ENCODE data around the gene ARNT2.

Gene ARNT2

GRCh38 chr15:80615783-80616391 is 211.7 kb downstream of the ARNT2 start:
- in situ Hi-C loops (cut with MboI; ENCODE audit: low pct_unique_long_range_greater_than_20kb, low sequenced_read_pairs, unreplicated experiment): no loop called here
- no peak for DNase-seq (ENCODE audit: low spot score)
- no peak for TF ChIP-seq CTCF (IDR thresholded peaks at IDR 0.05; ENCODE audit: extremely low read depth, insufficient read depth, missing control alignments)

GRCh38 chr15:80618685-80619400 is 214.7 kb downstream of the ARNT2 start:
- no peak for TF ChIP-seq CTCF (IDR thresholded peaks at IDR 0.05; ENCODE audit: extremely low read depth, insufficient read depth, missing control alignments)
- DNase-seq (ENCODE audit: low spot score): no peak
- in situ Hi-C loops (cut with MboI; ENCODE audit: low pct_unique_long_range_greater_than_20kb, low sequenced_read_pairs, unreplicated experiment): no loop called here

GRCh38 chr15:80619680-80620079 is 215.5 kb downstream of the ARNT2 start:
- no peak for DNase-seq (ENCODE audit: low spot score)
- TF ChIP-seq CTCF (IDR thresholded peaks at IDR 0.05; ENCODE audit: extremely low read depth, insufficient read depth, missing control alignments): no peak
- in situ Hi-C loops (cut with MboI; ENCODE audit: low pct_unique_long_range_greater_than_20kb, low sequenced_read_pairs, unreplicated experiment): no loop called here

GRCh38 chr15:80620141-80620540 is 216.0 kb downstream of the ARNT2 start:
- TF ChIP-seq CTCF (IDR thresholded peaks at IDR 0.05; ENCODE audit: extremely low read depth, insufficient read depth, missing control alignments): no peak
- in situ Hi-C loops (cut with MboI; ENCODE audit: low pct_unique_long_range_greater_than_20kb, low sequenced_read_pairs, unreplicated experiment): no loop called here
- DNase-seq (ENCODE audit: low spot score): no peak

GRCh38 chr15:80620931-80621330 is 216.7 kb downstream of the ARNT2 start:
- no peak for TF ChIP-seq CTCF (IDR thresholded peaks at IDR 0.05; ENCODE audit: extremely low read depth, insufficient read depth, missing control alignments)
- in situ Hi-C loops (cut with MboI; ENCODE audit: low pct_unique_long_range_greater_than_20kb, low sequenced_read_pairs, unreplicated experiment): no loop called here
- DNase-seq (ENCODE audit: low spot score): no peak

GRCh38 chr15:80626643-80627120 is 222.5 kb downstream of the ARNT2 start:
- no peak for TF ChIP-seq CTCF (IDR thresholded peaks at IDR 0.05; ENCODE audit: extremely low read depth, insufficient read depth, missing control alignments)
- in situ Hi-C loops (cut with MboI; ENCODE audit: low pct_unique_long_range_greater_than_20kb, low sequenced_read_pairs, unreplicated experiment): no loop called here
- no peak for DNase-seq (ENCODE audit: low spot score)
